ENCODE data around the gene RNF26. TPM values are rescaled to one million over a fixed set of nuclear protein-coding genes. Genes with fewer than 3 reads are reported as not detected.

Gene RNF26
- total RNA-seq, 2 donors from 2014 or later: 51.8 to 76.3 TPM

GRCh38 chr11:119363851-119364590 lies 29.7 kb downstream of the RNF26 start:
- TF ChIP-seq, protein P1, sequence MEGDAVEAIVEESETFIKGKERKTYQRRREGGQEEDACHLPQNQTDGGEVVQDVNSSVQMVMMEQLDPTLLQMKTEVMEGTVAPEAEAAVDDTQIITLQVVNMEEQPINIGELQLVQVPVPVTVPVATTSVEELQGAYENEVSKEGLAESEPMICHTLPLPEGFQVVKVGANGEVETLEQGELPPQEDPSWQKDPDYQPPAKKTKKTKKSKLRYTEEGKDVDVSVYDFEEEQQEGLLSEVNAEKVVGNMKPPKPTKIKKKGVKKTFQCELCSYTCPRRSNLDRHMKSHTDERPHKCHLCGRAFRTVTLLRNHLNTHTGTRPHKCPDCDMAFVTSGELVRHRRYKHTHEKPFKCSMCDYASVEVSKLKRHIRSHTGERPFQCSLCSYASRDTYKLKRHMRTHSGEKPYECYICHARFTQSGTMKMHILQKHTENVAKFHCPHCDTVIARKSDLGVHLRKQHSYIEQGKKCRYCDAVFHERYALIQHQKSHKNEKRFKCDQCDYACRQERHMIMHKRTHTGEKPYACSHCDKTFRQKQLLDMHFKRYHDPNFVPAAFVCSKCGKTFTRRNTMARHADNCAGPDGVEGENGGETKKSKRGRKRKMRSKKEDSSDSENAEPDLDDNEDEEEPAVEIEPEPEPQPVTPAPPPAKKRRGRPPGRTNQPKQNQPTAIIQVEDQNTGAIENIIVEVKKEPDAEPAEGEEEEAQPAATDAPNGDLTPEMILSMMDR (conservative IDR thresholded peaks at IDR 0.05): no peak
- H3K4me1 ChIP-seq (ENCODE audit: control insufficient read depth, insufficient read depth, low read length): peaks cover 35% of the 10 kb centered on the region
- peaks cover 14% of the 10 kb centered on the region for H3K27me3 ChIP-seq (ENCODE audit: control insufficient read depth, insufficient read depth, low read length, poor library complexity, severe bottlenecking)
- Mint-ChIP-seq H3K4me1 (peaks cover 36% of the 10 kb centered on the region), H3K4me3 (peak overlapping the region; percentile 40), H3K9me3 (no peaks in the 10 kb centered on the region), H3K27ac (no peak overlapping the region), H3K27me3 (ENCODE audit: insufficient read depth) (peaks cover 43% of the 10 kb centered on the region), H3K36me3 (ENCODE audit: low read depth) (peaks cover 28% of the 10 kb centered on the region)
- peak; percentile 86 for DNase-seq
- no peak overlapping the region for H3K27ac ChIP-seq (ENCODE audit: low read depth, low read length)
- no peak overlapping the region for H3K9ac ChIP-seq (ENCODE audit: extremely low read depth, low read length, poor library complexity, severe bottlenecking)
- no peak overlapping the region for H3K4me3 ChIP-seq (ENCODE audit: low read length)
- H3K9me3 ChIP-seq (ENCODE audit: control insufficient read depth, low read length): no peaks in the 10 kb centered on the region
- WGBS, 2 experiments (ENCODE audit: insufficient coverage in 1 of 2, insufficient read length in 1 of 2): 11 to 14% methylated on average over 24 to 88 of the region's 88 CpGs
- peaks cover 31% of the 10 kb centered on the region for H3K36me3 ChIP-seq (ENCODE audit: control insufficient read depth, insufficient read depth, low read length)

- Histone ChIP-seq H3K27me3 (ENCODE audit: control insufficient read depth, insufficient read depth, low read length, poor library complexity, severe bottlenecking) (peaks cover 14% of the 10 kb centered on the region), H3K4me3 (ENCODE audit: low read length) (no peak overlapping the region), H3K9me3 (ENCODE audit: control insufficient read depth, low read length) (no peaks in the 10 kb centered on the region), H3K27ac (ENCODE audit: low read depth, low read length) (no peak overlapping the region), H3K36me3 (ENCODE audit: control insufficient read depth, insufficient read depth, low read length) (peaks cover 28% of the 10 kb centered on the region), H3K4me1 (ENCODE audit: control insufficient read depth, insufficient read depth, low read length) (peaks cover 35% of the 10 kb centered on the region), H3K9ac (ENCODE audit: extremely low read depth, low read length, poor library complexity, severe bottlenecking) (no peak overlapping the region)
- TF ChIP-seq, protein P1 (conservative IDR thresholded peaks at IDR 0.05): no peak
- peaks cover 20% of the 10 kb centered on the region for H3K36me3 Mint-ChIP-seq (ENCODE audit: low read depth)
- no peak overlapping the region for H3K4me3 Mint-ChIP-seq
- H3K4me1 Mint-ChIP-seq: peaks cover 43% of the 10 kb centered on the region
- H3K9me3 Mint-ChIP-seq: no peaks in the 10 kb centered on the region
- no peak overlapping the region for H3K27ac Mint-ChIP-seq
- peak; percentile 35 for DNase-seq
- WGBS, 2 experiments (ENCODE audit: insufficient coverage in 1 of 2, insufficient read length in 1 of 2): 90 to 100% methylated on average over 1 to 6 of the region's 6 CpGs
- H3K27me3 Mint-ChIP-seq (ENCODE audit: insufficient read depth): peaks cover 42% of the 10 kb centered on the region
Measured at GRCh38 chr11:119365071-119365591, 30.8 kb downstream of the RNF26 start.

- Histone ChIP-seq H3K27me3 (ENCODE audit: control insufficient read depth, insufficient read depth, low read length, poor library complexity, severe bottlenecking) (peaks cover 14% of the 10 kb centered on the region), H3K9ac (ENCODE audit: extremely low read depth, low read length, poor library complexity, severe bottlenecking) (no peak overlapping the region), H3K4me1 (ENCODE audit: control insufficient read depth, insufficient read depth, low read length) (peaks cover 20% of the 10 kb centered on the region), H3K4me3 (ENCODE audit: low read length) (no peak overlapping the region), H3K9me3 (ENCODE audit: control insufficient read depth, low read length) (no peaks in the 10 kb centered on the region), H3K36me3 (ENCODE audit: control insufficient read depth, insufficient read depth, low read length) (peaks cover 36% of the 10 kb centered on the region), H3K27ac (ENCODE audit: low read depth, low read length) (no peak overlapping the region)
- Mint-ChIP-seq H3K4me1 (peaks cover 48% of the 10 kb centered on the region), H3K4me3 (no peak overlapping the region), H3K27me3 (ENCODE audit: insufficient read depth) (peaks cover 42% of the 10 kb centered on the region), H3K9me3 (no peaks in the 10 kb centered on the region), H3K36me3 (ENCODE audit: low read depth) (peaks cover 33% of the 10 kb centered on the region), H3K27ac (no peak overlapping the region)
- DNase-seq: peak; percentile 38
- TF ChIP-seq, protein P1 (conservative IDR thresholded peaks at IDR 0.05): no peak
- WGBS, 2 experiments (ENCODE audit: insufficient coverage in 1 of 2, insufficient read length in 1 of 2): 89 to 90% methylated on average over 9 to 11 of the region's 11 CpGs
Measured at GRCh38 chr11:119366690-119367620, 32.6 kb downstream of the RNF26 start.
